Fibroblast of skin of right quadriceps (primary cell): ENCODE measurements around the gene UBAC2.
A peak's percentile ranks its signal among the peaks of the same experiment; 100 is the strongest.

Experiments
- DNase-seq: peaks from one replicate; pipeline ENCODE4 v3.0.0-alpha.2; 2013

UBAC2 gene

DNA sequence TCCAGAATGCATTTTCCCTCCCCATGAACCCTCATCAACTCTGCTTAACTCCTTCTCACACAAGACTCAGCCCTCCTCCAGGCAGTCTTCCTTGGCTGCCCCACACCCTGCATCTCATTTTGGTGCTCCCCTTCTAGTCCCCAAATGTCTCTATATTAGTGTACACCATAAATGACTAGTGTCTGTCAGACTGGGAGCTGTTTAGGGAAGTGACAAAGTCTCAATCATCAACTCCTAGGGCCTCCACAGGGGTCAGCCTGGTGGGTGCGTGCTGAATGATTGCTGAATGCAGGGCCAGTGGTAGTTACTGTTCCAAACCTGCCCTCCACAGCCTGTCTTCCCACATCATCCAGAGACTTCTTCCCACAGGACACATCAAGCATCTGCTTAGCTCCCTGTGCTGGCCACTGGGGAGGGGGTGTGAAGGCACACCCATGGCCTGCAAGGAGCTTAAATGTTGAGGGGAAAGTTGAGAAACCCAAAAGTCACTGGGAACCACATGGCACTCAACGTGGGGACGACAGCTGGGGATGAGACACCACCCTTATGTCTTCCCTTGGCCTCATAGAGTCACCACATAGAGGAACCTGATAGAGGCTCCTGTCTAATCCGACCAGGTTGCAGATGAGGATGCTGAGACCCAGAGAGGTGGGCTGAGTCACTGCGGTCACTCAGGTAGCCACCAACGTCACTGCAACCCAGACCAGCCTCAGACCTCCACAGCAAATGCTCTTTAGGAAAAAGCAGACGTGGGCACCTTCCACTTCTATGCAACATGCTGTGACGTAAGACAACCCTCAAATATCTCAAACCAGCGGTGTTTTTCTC is 221.3 kb downstream of the UBAC2 start:
- no peak for DNase-seq

DNA sequence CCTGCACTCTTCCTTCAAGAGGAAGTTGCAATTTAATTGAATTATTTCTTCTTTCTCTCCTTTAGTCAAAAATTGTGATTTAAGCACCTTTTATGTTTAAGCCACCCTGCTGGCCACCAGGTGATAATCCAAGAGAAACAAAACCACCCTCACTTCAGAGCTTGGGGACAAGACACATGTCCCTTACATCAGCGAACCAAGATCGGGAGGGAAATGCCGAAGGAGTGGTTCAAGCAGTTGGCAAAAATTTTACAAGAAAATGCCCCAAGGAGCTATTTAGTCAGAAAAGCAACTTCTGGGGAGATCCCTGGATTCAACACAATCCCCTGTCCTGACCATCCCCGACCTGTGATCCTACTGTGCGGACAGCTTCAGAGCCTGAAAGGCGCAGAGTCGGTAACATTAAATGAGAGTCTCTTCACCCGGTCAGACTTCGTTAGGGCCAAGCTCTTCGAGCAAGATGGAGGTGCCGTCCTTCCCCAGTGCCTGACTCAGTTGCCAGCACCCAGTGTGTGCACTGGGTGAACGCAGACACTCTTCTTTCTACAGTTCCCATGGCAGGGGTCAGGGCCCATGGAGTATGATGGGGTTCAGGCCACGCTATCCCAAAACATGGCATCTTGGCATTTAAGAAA is 222.0 kb downstream of the UBAC2 start:
- DNase-seq = no peak

DNA sequence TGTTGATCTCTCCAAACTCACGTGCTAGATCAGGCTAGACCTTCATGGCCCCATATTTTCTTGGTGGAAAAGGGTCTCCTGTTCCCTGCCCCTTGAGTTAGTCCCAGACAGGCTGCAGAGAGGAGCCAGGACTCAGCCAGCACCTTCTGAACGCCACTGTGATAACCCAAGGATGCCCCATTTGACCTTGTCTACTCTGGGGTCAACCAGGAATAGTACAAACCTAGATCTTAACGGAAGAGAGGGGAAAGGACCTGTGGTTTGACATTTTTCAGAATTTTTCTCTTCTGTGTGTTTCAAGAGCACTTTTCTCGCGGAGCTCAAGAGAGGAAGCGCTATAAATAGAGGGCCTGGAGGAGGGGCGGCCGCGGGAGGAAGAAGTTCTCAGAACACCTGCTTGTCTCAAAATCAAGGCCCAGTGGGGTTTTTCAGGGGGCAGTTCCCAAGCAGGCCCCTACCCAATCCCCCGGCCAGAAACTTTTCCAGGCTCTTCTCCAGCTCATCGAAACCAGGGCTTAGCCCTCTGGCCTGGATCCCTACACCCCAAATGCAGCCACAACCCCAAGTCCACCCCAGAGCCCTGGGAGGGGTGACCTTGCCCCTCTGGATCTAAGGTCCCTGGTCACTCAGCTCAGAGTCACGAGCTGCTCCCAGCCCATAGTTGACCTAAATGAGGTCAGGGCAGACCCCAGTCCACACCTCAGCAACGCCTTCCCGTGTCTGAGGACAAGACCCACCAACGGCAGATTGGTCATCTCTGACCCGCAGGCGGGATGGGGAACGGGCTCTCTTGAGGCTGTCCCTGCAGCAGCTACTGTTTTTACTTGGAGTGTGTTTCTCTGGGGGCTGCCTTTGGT is 225.1 kb downstream of the UBAC2 start:
- no peak for DNase-seq

DNA sequence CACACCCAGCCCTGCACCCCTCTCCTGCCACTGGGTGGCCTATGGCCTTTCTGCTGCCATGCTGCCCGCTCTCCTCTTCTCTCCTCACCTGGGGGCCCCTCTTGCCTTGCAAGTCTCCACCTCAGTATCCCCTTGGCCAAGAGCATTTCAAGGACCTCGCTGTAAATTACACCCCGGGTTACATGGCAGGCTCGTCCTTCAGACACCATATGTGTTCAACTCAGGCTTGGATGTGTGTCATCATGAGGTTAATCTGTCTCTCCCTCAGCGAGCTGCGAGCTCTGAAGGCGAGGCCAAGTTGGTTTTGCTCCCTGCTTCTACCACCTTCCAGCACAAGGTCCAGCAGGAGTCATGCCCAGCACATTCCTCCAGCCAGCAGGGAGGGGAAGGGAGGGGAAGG is 225.8 kb downstream of the UBAC2 start:
- no peak for DNase-seq

DNA sequence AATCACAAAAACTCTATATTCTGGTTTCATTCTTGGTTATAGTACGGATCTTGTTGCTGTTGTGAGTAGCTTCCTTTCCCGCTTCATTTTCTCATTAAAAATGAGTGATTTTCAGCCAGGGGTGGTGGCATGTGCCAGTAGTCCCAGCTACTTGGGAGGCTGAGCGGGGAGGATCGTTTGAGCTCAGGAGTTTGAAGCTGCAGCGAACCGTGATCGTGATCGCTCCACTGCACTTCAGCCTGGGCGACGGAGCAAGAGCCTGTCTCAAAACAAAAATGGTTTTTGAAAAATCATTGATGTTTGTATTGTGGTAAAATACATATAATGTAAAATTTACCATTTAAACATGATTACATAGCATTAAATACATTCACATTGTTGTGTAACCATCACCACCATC is 229.0 kb downstream of the UBAC2 start:
- DNase-seq = no peak

DNA sequence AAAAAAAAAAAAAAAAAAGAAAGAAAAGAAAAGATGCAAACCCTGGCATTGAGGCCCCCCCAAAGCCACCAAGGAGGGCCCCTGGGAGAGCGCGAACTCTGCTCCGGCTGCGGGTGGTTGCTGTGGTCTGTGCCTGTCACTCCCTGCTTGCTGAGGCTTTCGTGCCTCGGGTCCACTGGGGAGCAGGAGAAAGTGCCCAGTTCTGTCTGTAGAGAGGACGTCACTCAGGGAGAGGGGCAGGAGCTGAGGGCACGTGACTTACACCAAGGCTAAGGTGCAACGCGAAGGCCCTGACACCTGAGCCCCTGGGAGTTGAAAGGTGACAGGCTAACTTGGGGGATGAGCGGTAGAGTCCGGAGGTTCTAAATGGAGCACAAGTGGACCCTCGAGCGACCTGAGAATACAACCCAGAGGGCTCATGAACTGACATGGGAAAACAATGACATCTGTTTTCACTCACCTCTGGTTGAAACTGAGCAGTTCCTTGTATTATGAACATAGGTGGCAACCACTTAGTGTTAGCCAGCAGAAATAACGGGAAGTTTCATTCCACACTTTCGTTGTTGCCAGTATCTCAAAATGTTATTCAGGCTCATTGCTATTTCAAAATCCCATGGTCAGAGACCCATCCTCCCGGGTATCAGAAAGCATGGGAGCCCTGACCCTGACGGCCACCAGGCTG is 231.4 kb downstream of the UBAC2 start:
- DNase-seq = peak; percentile 10

DNA sequence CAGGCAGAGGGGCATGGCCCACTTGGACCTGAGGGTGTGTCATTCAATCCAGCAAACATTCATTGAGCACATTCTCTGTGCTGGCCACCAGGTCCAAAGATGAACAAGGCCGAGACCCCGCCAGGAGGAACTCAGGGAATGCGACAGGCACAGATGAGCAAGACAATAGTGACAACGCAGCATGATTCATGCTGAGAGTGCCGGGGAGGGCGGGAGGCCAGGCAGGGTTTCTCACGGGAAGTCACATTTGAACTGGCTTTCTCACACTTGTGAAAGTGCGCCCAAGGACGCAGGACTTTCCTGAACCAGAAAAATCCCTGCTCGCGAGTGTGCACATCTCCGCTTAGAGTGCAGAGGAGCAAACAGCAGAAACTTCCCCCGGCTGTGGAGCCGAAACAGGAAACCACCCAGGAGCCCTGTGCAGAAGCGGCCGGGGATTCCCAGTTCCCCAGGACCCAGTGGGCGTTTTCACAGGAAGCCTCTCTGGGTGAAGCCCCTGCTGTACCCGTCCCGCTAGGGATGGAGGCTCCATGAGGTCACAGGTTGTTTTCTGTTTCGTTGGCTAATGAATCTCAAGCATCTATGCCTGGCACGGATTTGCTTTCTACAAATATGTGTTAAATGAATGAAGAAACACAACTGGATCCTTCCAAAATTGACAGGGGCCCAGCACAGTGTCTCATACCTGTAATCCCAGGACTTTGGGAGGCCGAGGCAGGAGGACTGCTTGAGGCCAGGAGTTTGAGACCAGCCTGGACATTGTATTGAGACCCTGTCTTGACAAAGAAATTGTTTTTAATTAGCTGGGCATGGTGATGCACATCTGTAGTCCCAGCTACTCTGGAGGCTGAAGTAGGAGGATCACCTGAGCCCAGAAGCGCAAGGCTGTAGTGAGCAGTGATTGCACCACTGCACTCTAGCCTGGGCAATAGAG is 232.2 kb downstream of the UBAC2 start:
- peak; percentile 63 for DNase-seq

DNA sequence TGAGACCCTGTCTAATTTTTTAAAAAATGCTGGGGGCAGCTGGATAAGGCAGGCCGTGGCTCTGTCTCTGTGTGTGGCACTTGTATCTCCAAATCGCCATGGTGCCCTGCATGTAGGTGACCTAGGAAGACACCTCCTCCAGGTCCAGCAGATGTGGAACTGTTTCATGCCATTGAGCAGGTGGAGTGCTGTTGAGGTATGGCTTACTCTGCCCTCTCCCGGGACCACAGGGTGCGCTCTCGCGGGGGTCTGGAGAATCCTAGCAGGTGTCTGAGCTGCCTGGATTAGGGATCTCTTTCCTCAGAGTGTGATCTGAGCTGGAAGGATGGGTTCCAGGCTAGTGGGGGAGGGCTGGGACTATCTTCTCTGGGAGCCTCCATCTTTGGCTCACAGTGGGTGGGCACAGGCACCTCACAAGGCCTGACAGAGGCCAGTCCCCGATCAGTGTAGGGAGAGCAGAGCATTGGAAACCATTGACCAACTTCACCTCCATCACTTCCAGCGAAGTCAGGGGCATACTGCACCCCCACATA is 233.0 kb downstream of the UBAC2 start:
- no peak for DNase-seq

DNA sequence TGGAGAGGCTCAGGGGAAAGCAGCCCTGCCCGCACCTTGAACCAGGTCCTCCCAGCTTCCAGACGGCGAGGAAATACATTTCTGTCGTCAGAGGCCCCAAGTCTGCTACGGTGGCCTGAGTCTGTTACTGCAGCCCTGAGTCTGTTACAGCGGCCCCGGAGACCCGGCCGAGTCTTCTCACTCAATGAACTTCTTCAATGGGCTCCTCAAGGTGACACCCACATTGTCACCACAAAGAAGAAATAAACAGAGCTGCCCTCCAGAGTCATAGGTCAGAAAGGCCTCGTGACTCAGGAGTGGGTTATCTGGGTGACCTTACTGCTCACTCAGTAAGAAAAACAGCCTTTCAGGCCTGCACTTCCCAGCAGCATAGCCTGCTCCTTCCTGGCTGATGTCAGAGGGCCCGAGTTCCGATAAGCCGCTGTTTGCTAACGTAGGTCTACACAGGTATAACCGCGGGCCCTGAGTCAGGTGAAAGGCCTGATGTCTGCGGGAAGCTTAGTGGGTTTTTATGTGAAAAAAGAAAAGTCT is 233.7 kb downstream of the UBAC2 start:
- DNase-seq = no peak

DNA sequence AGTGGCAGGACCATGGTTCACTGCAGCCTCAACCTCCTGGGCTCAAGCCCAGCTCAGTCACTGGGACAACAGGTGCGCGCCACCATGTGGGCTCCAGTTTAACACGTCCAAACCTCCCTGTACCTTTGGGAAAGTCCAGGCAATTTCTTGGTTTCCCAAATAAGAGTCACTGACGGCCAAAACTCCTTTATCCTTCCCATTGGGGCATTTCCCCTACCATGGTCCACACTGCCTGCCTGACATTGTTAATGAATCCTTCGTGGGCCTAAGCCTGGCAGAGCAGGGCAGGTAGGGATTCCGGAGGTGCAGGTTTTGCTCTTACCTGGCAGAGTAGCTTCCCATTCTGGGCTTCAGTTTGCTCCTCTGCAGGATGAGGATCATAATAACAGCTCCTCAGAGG is 234.5 kb downstream of the UBAC2 start:
- DNase-seq = no peak

DNA sequence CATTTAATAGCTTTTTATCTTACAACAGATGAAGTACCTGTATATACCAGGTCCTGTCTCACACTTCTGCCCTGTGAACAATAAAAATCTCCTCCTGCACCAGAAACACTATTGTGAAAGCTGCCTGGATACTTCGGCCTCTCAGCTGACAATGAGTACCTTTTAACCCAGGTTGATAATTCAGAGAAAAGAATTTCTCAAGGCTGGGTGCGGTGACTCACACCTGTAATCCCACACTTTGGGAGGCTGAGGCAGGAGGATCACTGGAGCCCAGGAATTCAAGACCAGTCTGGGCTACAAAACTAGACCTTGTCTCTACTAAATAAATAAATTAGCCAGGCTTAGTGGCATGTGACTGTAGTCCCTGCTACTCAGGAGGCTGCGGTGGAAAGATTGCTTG is 235.3 kb downstream of the UBAC2 start:
- no peak for DNase-seq
